H9 (cell line): ENCODE results near the gene PTPRH. TPM values are rescaled to one million over a fixed set of nuclear protein-coding genes. Genes with fewer than 3 reads are reported as not detected.

ENCODE experiments used
- DNase-seq: peaks from one replicate; pipeline ENCODE4 v3.0.0-alpha.2; 2017
- H2AFZ ChIP-seq: one replicate; pipeline ENCODE4 v1.6.1; 2013; ENCODE audit warnings: mild to moderate bottlenecking, low read length, control low read depth, moderate library complexity
- H2AK5ac ChIP-seq: 2 replicates; pipeline ENCODE4 v1.6.1; 2013; ENCODE audit warnings: low read length, control low read depth, mixed read lengths; ENCODE audit not compliant: insufficient read length
- H2BK120ac ChIP-seq: one replicate; pipeline ENCODE4 v1.6.1; 2013; ENCODE audit warnings: low read depth, mild to moderate bottlenecking, low read length, control low read depth, inconsistent platforms; ENCODE audit not compliant: poor library complexity, severe bottlenecking
- H2BK12ac ChIP-seq: 2 replicates; pipeline ENCODE4 v1.6.1; 2013; ENCODE audit warnings: low read length, control low read depth, mixed read lengths, low read depth; ENCODE audit not compliant: insufficient read length
- H2BK15ac ChIP-seq: 2 replicates; pipeline ENCODE4 v1.6.1; 2013; ENCODE audit warnings: low read depth, low read length, control low read depth
- H2BK20ac ChIP-seq: one replicate; pipeline ENCODE4 v1.6.1; 2013; ENCODE audit warnings: low read depth, mild to moderate bottlenecking, low read length, control low read depth, inconsistent platforms; ENCODE audit not compliant: poor library complexity, severe bottlenecking
- H2BK5ac ChIP-seq: 2 replicates; pipeline ENCODE4 v1.6.1; 2013; ENCODE audit warnings: low read length, control low read depth, mixed read lengths; ENCODE audit not compliant: insufficient read length
- H3K14ac ChIP-seq: 2 replicates; pipeline ENCODE4 v1.6.1; 2013; ENCODE audit warnings: low read length, control low read depth; ENCODE audit not compliant: insufficient read depth
- H3K18ac ChIP-seq: 2 replicates; pipeline ENCODE4 v1.6.1; 2013; ENCODE audit warnings: low read depth, mild to moderate bottlenecking, mixed read lengths, low read length, control low read depth; ENCODE audit not compliant: insufficient read length
- H3K23ac ChIP-seq: 2 replicates; pipeline ENCODE4 v1.6.1; 2013; ENCODE audit warnings: low read length, control low read depth, mixed read lengths, low read depth; ENCODE audit not compliant: insufficient read length
- H3K23me2 ChIP-seq: 2 replicates; pipeline ENCODE4 v1.6.1; 2013; ENCODE audit warnings: low read depth, mild to moderate bottlenecking, mixed read lengths, low read length, control low read depth; ENCODE audit not compliant: insufficient read length, poor library complexity, severe bottlenecking
- H3K27ac ChIP-seq: 2 replicates; pipeline ENCODE4 v1.5.1; 2013; ENCODE audit warnings: low read length, control low read depth, mixed read lengths, low read depth; ENCODE audit not compliant: insufficient read length
- H3K27me3 ChIP-seq: 2 replicates; pipeline ENCODE4 v1.6.1; 2013; ENCODE audit warnings: low read length, control low read depth, inconsistent platforms; ENCODE audit not compliant: insufficient read depth
- H3K4ac ChIP-seq: 2 replicates; pipeline ENCODE4 v1.6.1; 2013; ENCODE audit warnings: low read depth, mild to moderate bottlenecking, control low read depth, inconsistent platforms, low read length, moderate library complexity
- H3K4me1 ChIP-seq: 2 replicates; pipeline ENCODE4 v1.6.1; 2013; ENCODE audit warnings: low read length, control low read depth, inconsistent platforms; ENCODE audit not compliant: insufficient read depth
- H3K4me2 ChIP-seq: 2 replicates; pipeline ENCODE4 v1.6.1; 2013; ENCODE audit warnings: low read length, control low read depth, mixed read lengths; ENCODE audit not compliant: insufficient read length, insufficient read depth
- H3K56ac ChIP-seq: 2 replicates; pipeline ENCODE4 v1.6.1; 2013; ENCODE audit warnings: low read depth, mild to moderate bottlenecking, mixed read lengths, low read length, control low read depth; ENCODE audit not compliant: insufficient read length
- H3K79me1 ChIP-seq: 2 replicates; pipeline ENCODE4 v1.6.1; 2013; ENCODE audit warnings: low read depth, mild to moderate bottlenecking, moderate library complexity, low read length, control low read depth, inconsistent platforms; ENCODE audit not compliant: insufficient read depth, poor library complexity, severe bottlenecking
- H3K79me2 ChIP-seq: 2 replicates; pipeline ENCODE4 v1.6.1; 2013; ENCODE audit warnings: low read length, control low read depth, inconsistent platforms; ENCODE audit not compliant: insufficient read depth
- H3K9ac ChIP-seq: 2 replicates; pipeline ENCODE4 v1.6.1; 2013; ENCODE audit warnings: low read length, control low read depth, mixed read lengths; ENCODE audit not compliant: insufficient read length; ENCODE audit errors: extremely low read depth
- H3K9me3 ChIP-seq: one replicate; pipeline ENCODE4 v1.6.1; 2013; ENCODE audit warnings: low read depth, low read length, inconsistent platforms; ENCODE audit not compliant: control insufficient read depth
- H3T11ph ChIP-seq: one replicate; pipeline ENCODE4 v1.6.1; 2013; ENCODE audit warnings: mild to moderate bottlenecking, low read length, control low read depth, inconsistent platforms
- H4K20me1 ChIP-seq: one replicate; pipeline ENCODE4 v1.6.1; 2013; ENCODE audit not compliant: control insufficient read depth, insufficient read length, insufficient read depth
- H4K5ac ChIP-seq: 2 replicates; pipeline ENCODE4 v1.6.1; 2013; ENCODE audit warnings: low read depth, mild to moderate bottlenecking, mixed read lengths, low read length, control low read depth; ENCODE audit not compliant: insufficient read length
- H4K8ac ChIP-seq: replicated peaks from 2 replicates; pipeline ENCODE4 v1.6.1; 2013; ENCODE audit warnings: low read length, control low read depth, mixed read lengths, low read depth; ENCODE audit not compliant: insufficient read length
- H4K91ac ChIP-seq: 2 replicates; pipeline ENCODE4 v1.6.1; 2013; ENCODE audit warnings: low read depth, mild to moderate bottlenecking, moderate library complexity, mixed read lengths, low read length, control low read depth; ENCODE audit not compliant: insufficient read length
- H3K27ac Mint-ChIP-seq, 3 experiments: 2 replicates in 2 of 3; 3 replicates in 1 of 3; pipeline ENCODE4 v1.8.0; 2020 to 2021; ENCODE audit warnings: mixed read lengths in 3 of 3, mild to moderate bottlenecking in 1 of 3, moderate library complexity in 1 of 3
- H3K27me3 Mint-ChIP-seq: 2 replicates; pipeline ENCODE4 v1.8.0; 2021; ENCODE audit warnings: low read depth, mild to moderate bottlenecking, moderate library complexity, mixed read lengths
- H3K36me3 Mint-ChIP-seq, 3 experiments: 2 replicates in 2 of 3; 3 replicates in 1 of 3; pipeline ENCODE4 v1.8.0; 2020 to 2021; ENCODE audit warnings: low read depth in 3 of 3, mixed read lengths in 3 of 3; ENCODE audit not compliant: insufficient read depth in 1 of 3
- H3K4me1 Mint-ChIP-seq, 2 experiments: 2 replicates each; pipeline ENCODE4 v1.8.0; 2020; ENCODE audit warnings: mixed read lengths in 2 of 2
- H3K4me3 Mint-ChIP-seq, 2 experiments: 2 replicates in 1 of 2; 3 replicates in 1 of 2; pipeline ENCODE4 v1.8.0; 2020 to 2021; ENCODE audit warnings: mild to moderate bottlenecking in 2 of 2, mixed read lengths in 2 of 2, moderate library complexity in 1 of 2
- H3K9me3 Mint-ChIP-seq, 2 experiments: 2 replicates in 1 of 2; 3 replicates in 1 of 2; pipeline ENCODE4 v1.8.0; 2020; ENCODE audit warnings: mild to moderate bottlenecking in 2 of 2, mixed read lengths in 2 of 2, moderate library complexity in 1 of 2
- CTCF ChIP-seq: fragments of 200-600 bp; sonication (generic); conservative IDR thresholded peaks from 3 replicates; pipeline ENCODE4 v1.8.0; 2021; ENCODE audit warnings: antibody characterized with exemption, mild to moderate bottlenecking
- WGBS: extraction: QIAGEN DNeasy Blood & Tissue Kit; methylation state at CpG from one replicate; pipeline ENCODE4 v1.1.7; 2013; ENCODE audit warnings: missing lambda C conversion rate, low lambda C conversion rate, mixed read lengths; ENCODE audit not compliant: insufficient read length; ENCODE audit errors: extremely low coverage; 5-methylcytosine and 5-hydroxymethylcytosine counted together
- total RNA-seq: library from RNA; stranded (reverse); gene quantifications from 2 replicates; pipeline ENCODE4 v1.2.1, GENCODE V29; 2021

The PTPRH gene
- total RNA-seq, 1 experiment from 2014 or later, result 0.24 TPM

GRCh38 chr19:55174425-55175116 is 34.7 kb downstream of the PTPRH start:
- H3K9ac ChIP-seq, result no peak overlapping the region
- peaks cover 75% of the 10 kb centered on the region for H3K27me3 Mint-ChIP-seq
- H3K27me3 ChIP-seq, result no peaks in the 10 kb centered on the region

More at GRCh38 chr19:55174425-55175116, 34.7 kb downstream of the PTPRH start:
- H3K9me3 ChIP-seq, result no peaks in the 10 kb centered on the region
- no peak overlapping the region for H3K23ac ChIP-seq
- H3K4ac ChIP-seq, result no peak overlapping the region
- no peak overlapping the region for H4K91ac ChIP-seq
- peak overlapping the region; percentile 32 for H3K4me2 ChIP-seq
- no peaks in the 10 kb centered on the region for H3K79me2 ChIP-seq
- Mint-ChIP-seq H3K27ac (no peak overlapping the region; a peak in 1 of 7 replicates), H3K9me3 (peaks cover 2 to 8% of the 10 kb centered on the region in 2 experiments; a peak in 4 of 5 replicates), H3K36me3 (no peaks in the 10 kb centered on the region), H3K4me1 (peaks cover 30 to 51% of the 10 kb centered on the region in 2 experiments), H3K4me3 (peak overlapping the region; percentile 66 to 92)
- no peak overlapping the region for H2BK120ac ChIP-seq
- no peak overlapping the region for H4K5ac ChIP-seq
- H2AK5ac ChIP-seq, result no peak overlapping the region
- no peak overlapping the region for H2BK15ac ChIP-seq
- no peak overlapping the region for H3K27ac ChIP-seq
- no peak for TF ChIP-seq CTCF
- H2BK5ac ChIP-seq, result no peak overlapping the region
- H3T11ph ChIP-seq, result no peak overlapping the region
- no CpG with 5 or more reads among the region's 21 CpGs for WGBS
- no peak overlapping the region for H2BK20ac ChIP-seq
- H2AFZ ChIP-seq, result no peak overlapping the region
- H2BK12ac ChIP-seq, result no peak overlapping the region
- H3K4me1 ChIP-seq, result peaks cover 2% of the 10 kb centered on the region; the same call in 1 of the 2 replicates
- no peaks in the 10 kb centered on the region for H3K79me1 ChIP-seq
- H4K8ac ChIP-seq, result no peak overlapping the region
- H4K20me1 ChIP-seq, result no peaks in the 10 kb centered on the region
- peaks cover 28% of the 10 kb centered on the region for H3K23me2 ChIP-seq
- no peak overlapping the region for H3K14ac ChIP-seq
- H3K18ac ChIP-seq, result no peak overlapping the region
- no peak for DNase-seq
- H3K56ac ChIP-seq, result no peak overlapping the region
